Measurements from ENCODE around the gene LOXL3.

Gene LOXL3

DNA sequence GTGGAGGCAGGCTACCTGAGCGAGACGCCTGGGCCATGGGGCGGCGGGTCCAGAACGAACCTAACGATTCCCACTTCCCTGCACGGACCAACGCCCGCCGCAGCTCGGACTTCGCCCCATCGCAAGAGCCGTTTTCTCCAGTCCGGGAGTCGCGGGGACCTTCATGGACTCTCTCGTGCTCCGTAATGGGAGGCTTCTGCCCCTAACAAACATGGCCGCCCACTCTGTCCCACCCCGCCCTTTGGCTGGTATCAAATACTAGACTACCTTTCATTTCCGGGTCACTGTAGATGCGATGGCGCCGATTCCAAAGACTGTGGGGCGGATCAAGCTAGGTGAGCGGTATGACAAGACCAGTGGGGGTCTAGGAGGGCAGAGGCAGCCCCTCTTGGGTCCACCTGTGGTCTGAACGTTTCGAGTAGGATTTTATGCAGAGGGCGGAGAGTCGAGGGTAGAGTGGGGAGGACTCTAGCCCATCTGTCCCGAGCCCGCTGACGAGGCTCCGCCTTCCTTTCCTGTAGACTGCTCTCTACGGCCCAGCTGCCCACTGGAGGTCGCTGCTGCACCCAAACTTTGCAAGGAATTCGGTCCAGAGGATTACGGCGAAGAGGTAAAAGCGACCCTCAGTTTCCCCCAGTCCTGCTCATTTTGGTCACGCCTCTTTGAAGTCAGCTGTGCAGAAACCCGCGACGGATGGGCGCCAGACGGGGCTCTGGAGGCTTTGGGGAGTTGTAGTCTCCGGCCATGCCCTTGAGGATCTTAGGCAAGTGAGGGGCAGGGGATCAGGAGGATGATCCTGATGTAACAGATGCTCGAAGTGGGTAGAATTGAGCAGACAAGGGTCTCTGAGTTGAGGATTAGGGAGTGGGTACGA, 70.7 kb downstream of the LOXL3 start, which contains the start of the genes CCDC142 and TTC31:
TSS of gene CCDC142 (minus strand) at position 198 of the 874 bp plus-strand sequence. CDS start at position 37, 161 bp downstream.
TSS of gene TTC31 (plus strand) at position 281 of the 874 bp plus-strand sequence. CDS start at position 296, 15 bp downstream.
- peak; percentile 94 for DNase-seq

Data from CD4-positive, alpha-beta T cell treated with Interleukin-15 for 1 hour (primary cell).